HL-60 (cell line): Measurements from ENCODE around the gene ZPBP2.

Source experiments
- GABPA ChIP-seq: IDR thresholded peaks from 2 replicates; pipeline ENCODE4 v1.6.1; 2012; ENCODE audit warnings: low read depth
- POLR2AphosphoS5 ChIP-seq: IDR thresholded peaks from 2 replicates; pipeline ENCODE4 v1.6.1; 2012; ENCODE audit warnings: low read depth
- TF ChIP-seq, protein P1 (sequence below): IDR thresholded peaks from one replicate; pipeline ENCODE4 v1.5.1; 2011; ENCODE audit warnings: low read length, control low read depth, inconsistent platforms; ENCODE audit not compliant: insufficient read depth
- TF ChIP-seq, protein P2 (sequence below): IDR thresholded peaks from 2 replicates; pipeline ENCODE4 v1.6.1; 2012; ENCODE audit warnings: low read depth; ENCODE audit not compliant: insufficient replicate concordance

DNA sequence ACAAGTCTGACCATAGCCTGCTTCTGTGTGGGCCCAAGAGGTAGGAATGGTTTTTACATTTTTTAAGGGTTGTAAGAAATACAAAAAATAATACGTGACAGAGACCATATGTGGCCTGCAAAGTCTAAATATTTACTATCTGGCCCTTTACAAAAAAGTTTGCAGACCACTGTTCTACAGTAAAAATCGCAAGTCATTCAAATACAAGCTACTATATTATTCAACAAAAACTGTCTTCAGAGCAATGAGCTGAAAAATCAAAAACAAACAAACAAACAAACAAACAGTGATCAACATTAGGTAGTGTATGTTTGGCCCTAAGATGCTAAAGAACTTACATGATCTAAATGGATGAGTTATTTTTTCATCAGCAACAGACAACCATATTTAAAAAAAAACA is 36.4 kb upstream of the ZPBP2 start:
- TF ChIP-seq GABPA (no peak), POLR2AphosphoS5 (no peak)
- TF ChIP-seq, protein P1, sequence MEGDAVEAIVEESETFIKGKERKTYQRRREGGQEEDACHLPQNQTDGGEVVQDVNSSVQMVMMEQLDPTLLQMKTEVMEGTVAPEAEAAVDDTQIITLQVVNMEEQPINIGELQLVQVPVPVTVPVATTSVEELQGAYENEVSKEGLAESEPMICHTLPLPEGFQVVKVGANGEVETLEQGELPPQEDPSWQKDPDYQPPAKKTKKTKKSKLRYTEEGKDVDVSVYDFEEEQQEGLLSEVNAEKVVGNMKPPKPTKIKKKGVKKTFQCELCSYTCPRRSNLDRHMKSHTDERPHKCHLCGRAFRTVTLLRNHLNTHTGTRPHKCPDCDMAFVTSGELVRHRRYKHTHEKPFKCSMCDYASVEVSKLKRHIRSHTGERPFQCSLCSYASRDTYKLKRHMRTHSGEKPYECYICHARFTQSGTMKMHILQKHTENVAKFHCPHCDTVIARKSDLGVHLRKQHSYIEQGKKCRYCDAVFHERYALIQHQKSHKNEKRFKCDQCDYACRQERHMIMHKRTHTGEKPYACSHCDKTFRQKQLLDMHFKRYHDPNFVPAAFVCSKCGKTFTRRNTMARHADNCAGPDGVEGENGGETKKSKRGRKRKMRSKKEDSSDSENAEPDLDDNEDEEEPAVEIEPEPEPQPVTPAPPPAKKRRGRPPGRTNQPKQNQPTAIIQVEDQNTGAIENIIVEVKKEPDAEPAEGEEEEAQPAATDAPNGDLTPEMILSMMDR, result no peak
- TF ChIP-seq, protein P2, sequence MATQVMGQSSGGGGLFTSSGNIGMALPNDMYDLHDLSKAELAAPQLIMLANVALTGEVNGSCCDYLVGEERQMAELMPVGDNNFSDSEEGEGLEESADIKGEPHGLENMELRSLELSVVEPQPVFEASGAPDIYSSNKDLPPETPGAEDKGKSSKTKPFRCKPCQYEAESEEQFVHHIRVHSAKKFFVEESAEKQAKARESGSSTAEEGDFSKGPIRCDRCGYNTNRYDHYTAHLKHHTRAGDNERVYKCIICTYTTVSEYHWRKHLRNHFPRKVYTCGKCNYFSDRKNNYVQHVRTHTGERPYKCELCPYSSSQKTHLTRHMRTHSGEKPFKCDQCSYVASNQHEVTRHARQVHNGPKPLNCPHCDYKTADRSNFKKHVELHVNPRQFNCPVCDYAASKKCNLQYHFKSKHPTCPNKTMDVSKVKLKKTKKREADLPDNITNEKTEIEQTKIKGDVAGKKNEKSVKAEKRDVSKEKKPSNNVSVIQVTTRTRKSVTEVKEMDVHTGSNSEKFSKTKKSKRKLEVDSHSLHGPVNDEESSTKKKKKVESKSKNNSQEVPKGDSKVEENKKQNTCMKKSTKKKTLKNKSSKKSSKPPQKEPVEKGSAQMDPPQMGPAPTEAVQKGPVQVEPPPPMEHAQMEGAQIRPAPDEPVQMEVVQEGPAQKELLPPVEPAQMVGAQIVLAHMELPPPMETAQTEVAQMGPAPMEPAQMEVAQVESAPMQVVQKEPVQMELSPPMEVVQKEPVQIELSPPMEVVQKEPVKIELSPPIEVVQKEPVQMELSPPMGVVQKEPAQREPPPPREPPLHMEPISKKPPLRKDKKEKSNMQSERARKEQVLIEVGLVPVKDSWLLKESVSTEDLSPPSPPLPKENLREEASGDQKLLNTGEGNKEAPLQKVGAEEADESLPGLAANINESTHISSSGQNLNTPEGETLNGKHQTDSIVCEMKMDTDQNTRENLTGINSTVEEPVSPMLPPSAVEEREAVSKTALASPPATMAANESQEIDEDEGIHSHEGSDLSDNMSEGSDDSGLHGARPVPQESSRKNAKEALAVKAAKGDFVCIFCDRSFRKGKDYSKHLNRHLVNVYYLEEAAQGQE, result no peak
